HEK293 (cell line): ENCODE measurements around the gene ADSS1.

Experiments used
- CTCF ChIA-PET: fragments of 350-600 bp; formaldehyde crosslinking; extraction: SDS; loops from one replicate; lab custom pipeline; 2021; ENCODE audit warnings: antibody characterized with exemption; lab: Yijun Ruan, JAX
- POLR2A ChIA-PET: fragments of 300-600 bp; formaldehyde crosslinking; extraction: SDS; loops from one replicate; lab custom pipeline; 2020; ENCODE audit warnings: antibody characterized with exemption, inconsistent platforms; lab: Yijun Ruan, JAX
- H3K27ac ChIP-seq: fragments of 200-500 bp; sonication (Bioruptor generic); 2 replicates; pipeline ENCODE4 v1.5.1; 2014; ENCODE audit warnings: low read depth, low read length, control low read depth, inconsistent platforms; ENCODE audit errors: extremely low read depth
- H3K36me3 ChIP-seq, 2 experiments: fragments of 200-500 bp in 1 of 2; sonication (Bioruptor generic) in 1 of 2; 1 replicate in 1 of 2; 2 replicates in 1 of 2; pipeline ENCODE4 v1.5.1; 2014 to 2017; ENCODE audit warnings: inconsistent platforms in 2 of 2, low read length in 2 of 2; ENCODE audit not compliant: control insufficient read depth in 2 of 2, insufficient read depth in 1 of 2
- H3K4me1 ChIP-seq: fragments of 200-500 bp; sonication (Bioruptor generic); 2 replicates; pipeline ENCODE4 v1.5.1; 2014; ENCODE audit warnings: mild to moderate bottlenecking, low read length, inconsistent platforms; ENCODE audit not compliant: control insufficient read depth, insufficient read depth
- H3K4me3 ChIP-seq: 2 replicates; pipeline ENCODE4 v1.5.1; 2011; ENCODE audit warnings: low read depth, mild to moderate bottlenecking, control low read depth, low read length, moderate library complexity
- H3K9me3 ChIP-seq: fragments of 200-500 bp; sonication (Bioruptor generic); 2 replicates; pipeline ENCODE4 v1.5.1; 2014; ENCODE audit warnings: low read depth, low read length, inconsistent platforms; ENCODE audit not compliant: control insufficient read depth, insufficient read depth
- ATF2 ChIP-seq: fragments of 450-650 bp; formaldehyde crosslinking; IDR thresholded peaks from 2 replicates; pipeline ENCODE4 v1.5.1; 2016; ENCODE audit warnings: missing biosample characterization, missing genetic modification characterization, low read depth
- CTCF ChIP-seq: fragments of 450-650 bp; formaldehyde crosslinking; IDR thresholded peaks from 2 replicates; pipeline ENCODE4 v1.5.1; 2016; ENCODE audit warnings: missing biosample characterization, missing genetic modification characterization
- EGR2 ChIP-seq: fragments of 450-650 bp; formaldehyde crosslinking; IDR thresholded peaks from 2 replicates; pipeline ENCODE4 v1.5.1; 2016; ENCODE audit warnings: low read depth, missing biosample characterization, missing genetic modification characterization
- MEIS1 ChIP-seq: sonication (generic); formaldehyde crosslinking; IDR thresholded peaks from 2 replicates; pipeline ENCODE4 v1.8.1; 2022; ENCODE audit warnings: missing genetic modification reagents, mild to moderate bottlenecking, borderline replicate concordance
- PRDM10 ChIP-seq: fragments of 450-650 bp; formaldehyde crosslinking; IDR thresholded peaks from 2 replicates; pipeline ENCODE4 v1.5.1; 2016; ENCODE audit warnings: missing biosample characterization, missing genetic modification characterization
- SCRT1 ChIP-seq: fragments of 450-650 bp; formaldehyde crosslinking; IDR thresholded peaks from 2 replicates; pipeline ENCODE4 v1.5.1; 2016; ENCODE audit warnings: missing biosample characterization, missing genetic modification characterization, borderline replicate concordance
- SP3 ChIP-seq: fragments of 450-650 bp; formaldehyde crosslinking; IDR thresholded peaks from 2 replicates; pipeline ENCODE4 v1.5.1; 2016; ENCODE audit warnings: missing biosample characterization, missing genetic modification characterization
- TRIM28 ChIP-seq: IDR thresholded peaks from 2 replicates; pipeline ENCODE4 v1.6.1; 2011; ENCODE audit warnings: low read length, control low read depth, borderline replicate concordance
- ZBTB1 ChIP-seq: fragments of 450-650 bp; formaldehyde crosslinking; IDR thresholded peaks from 2 replicates; pipeline ENCODE4 v1.5.1; 2016; ENCODE audit warnings: missing biosample characterization, missing genetic modification characterization
- ZBTB10 ChIP-seq: fragments of 450-650 bp; formaldehyde crosslinking; IDR thresholded peaks from 2 replicates; pipeline ENCODE4 v1.5.1; 2016; ENCODE audit warnings: missing biosample characterization, missing genetic modification characterization
- ZBTB26 ChIP-seq: fragments of 450-650 bp; formaldehyde crosslinking; optimal IDR thresholded peaks from 2 replicates; pipeline ENCODE3; 2016; ENCODE audit warnings: missing biosample characterization, mild to moderate bottlenecking, missing genetic modification characterization
- ZFHX2 ChIP-seq: fragments of 450-650 bp; formaldehyde crosslinking; conservative IDR thresholded peaks from 2 replicates; pipeline ENCODE4 v1.5.1; 2016; ENCODE audit warnings: missing biosample characterization, missing genetic modification characterization
- ZFP69B ChIP-seq: fragments of 450-650 bp; formaldehyde crosslinking; IDR thresholded peaks from 2 replicates; pipeline ENCODE4 v1.5.1; 2016; ENCODE audit warnings: missing biosample characterization, missing genetic modification characterization
- ZNF121 ChIP-seq: fragments of 450-650 bp; formaldehyde crosslinking; IDR thresholded peaks from 2 replicates; pipeline ENCODE4 v1.5.1; 2016; ENCODE audit warnings: missing biosample characterization, missing genetic modification characterization
- ZNF148 ChIP-seq: fragments of 450-650 bp; formaldehyde crosslinking; IDR thresholded peaks from 2 replicates; pipeline ENCODE4 v1.5.0; 2017; ENCODE audit warnings: missing biosample characterization, missing genetic modification characterization, borderline replicate concordance
- ZNF311 ChIP-seq: fragments of 450-650 bp; formaldehyde crosslinking; IDR thresholded peaks from 2 replicates; pipeline ENCODE4 v1.5.1; 2017; ENCODE audit warnings: missing biosample characterization, missing genetic modification characterization, borderline replicate concordance
- ZNF354C ChIP-seq: fragments of 450-650 bp; formaldehyde crosslinking; IDR thresholded peaks from 2 replicates; pipeline ENCODE4 v1.5.1; 2016; ENCODE audit warnings: missing biosample characterization, missing genetic modification characterization, low read depth, borderline replicate concordance
- ZNF501 ChIP-seq: fragments of 450-650 bp; formaldehyde crosslinking; IDR thresholded peaks from 2 replicates; pipeline ENCODE4 v1.5.1; 2016; ENCODE audit warnings: missing biosample characterization, missing genetic modification characterization
- ZNF596 ChIP-seq: fragments of 450-650 bp; IDR thresholded peaks from 2 replicates; pipeline ENCODE4 v1.5.0; 2018; ENCODE audit warnings: missing biosample characterization, mild to moderate bottlenecking, missing genetic modification characterization, moderate library complexity
- ZNF692 ChIP-seq: fragments of 450-650 bp; formaldehyde crosslinking; IDR thresholded peaks from 2 replicates; pipeline ENCODE4 v1.5.1; 2016; ENCODE audit warnings: missing biosample characterization, missing genetic modification characterization
- ZNF747 ChIP-seq: fragments of 450-650 bp; formaldehyde crosslinking; IDR thresholded peaks from 2 replicates; pipeline ENCODE4 v1.5.1; 2016; ENCODE audit warnings: missing biosample characterization, missing genetic modification characterization
- ZNF768 ChIP-seq: fragments of 450-650 bp; formaldehyde crosslinking; IDR thresholded peaks from 2 replicates; pipeline ENCODE4 v1.5.1; 2018; ENCODE audit warnings: missing biosample characterization, mild to moderate bottlenecking, missing genetic modification characterization
- ZNF843 ChIP-seq: fragments of 450-650 bp; formaldehyde crosslinking; IDR thresholded peaks from 2 replicates; pipeline ENCODE4 v1.5.1; 2016; ENCODE audit warnings: missing biosample characterization, missing genetic modification characterization

Gene ADSS1

GRCh38 chr14:104746071-104746545 is 22.1 kb downstream of the ADSS1 start:
- Histone ChIP-seq H3K27ac (no peak overlapping the region), H3K9me3 (no peaks in the 10 kb centered on the region), H3K36me3 (no peaks in the 10 kb centered on the region), H3K4me1 (no peaks in the 10 kb centered on the region), H3K4me3 (no peak overlapping the region)
- ChIA-PET POLR2A (no interaction called here), CTCF (no interaction called here)
- TF ChIP-seq ZFHX2 (tag by site-specific recombination) (peak; percentile 97), EGR2 (peak; percentile 96), ZFP69B (no peak; the same call in 1 of the 2 replicates), ZBTB26 (tag by site-specific recombination) (no peak), ZNF311 (tag by site-specific recombination) (no peak), ZNF148 (tag by site-specific recombination) (no peak), CTCF (tag by site-specific recombination) (no peak), ZNF843 (tag by site-specific recombination) (no peak), ZNF501 (no peak), ZBTB1 (tag by site-specific recombination) (no peak), SP3 (tag by site-specific recombination) (no peak), ZBTB10 (tag by site-specific recombination) (no peak), ZNF121 (tag by site-specific recombination) (no peak), ZNF596 (tag by site-specific recombination) (no peak), ATF2 (tag by site-specific recombination) (no peak), ZNF354C (tag by site-specific recombination) (no peak), SCRT1 (tag by site-specific recombination) (no peak), ZNF747 (tag by site-specific recombination) (no peak), MEIS1 (CRISPR knock-in tag) (no peak), ZNF768 (no peak), TRIM28 (no peak), ZNF692 (peak; percentile 54; the same call in 1 of the 2 replicates), PRDM10 (tag by site-specific recombination) (no peak)
